B cell (primary cell): ENCODE data around the gene TLX2. TPM values are rescaled to one million over a fixed set of nuclear protein-coding genes. Genes with fewer than 3 reads are reported as not detected.
A peak's percentile ranks its signal among the peaks of the same experiment; 100 is the strongest.

ENCODE experiments used
- ATAC-seq: fragments of 200-7000 bp; cut with Tn5 transposase; one replicate; pipeline ENCODE4 v1.10.0; 2021; ENCODE audit warnings: low read depth, mild to moderate bottlenecking, moderate number of reproducible peaks, moderate library complexity
- CTCF ChIA-PET: fragments of 350-600 bp; sonication (Branson Sonifier 250); formaldehyde crosslinking; loops from one replicate; lab custom pipeline; 2021; ENCODE audit warnings: antibody characterized with exemption, inconsistent platforms; lab: Charles Lee
- POLR2A ChIA-PET: fragments of 350-600 bp; sonication (Branson Sonifier 250); formaldehyde crosslinking; loops from one replicate; lab custom pipeline; 2021; ENCODE audit warnings: antibody characterized with exemption; lab: Charles Lee
- DNase-seq: peaks from one replicate; pipeline ENCODE4 v3.0.0; 2013
- H2AFZ ChIP-seq: 2 replicates; pipeline ENCODE4 v1.6.1; 2012; ENCODE audit warnings: mild to moderate bottlenecking, low read depth, low read length; ENCODE audit not compliant: insufficient read depth, poor library complexity, severe bottlenecking
- H3K27ac ChIP-seq, 2 donors: 1 replicate in 1 of 2; 2 replicates in 1 of 2; pipeline ENCODE4 v1.5.1; 2012 to 2013; ENCODE audit warnings: low read length in 2 of 2, mild to moderate bottlenecking in 2 of 2, moderate library complexity in 1 of 2
- H3K27me3 ChIP-seq, 4 experiments: fragments of 200-600 bp in 1 of 4; sonication (generic) in 1 of 4; replicated peaks in 1 of 4; 1 replicate in 2 of 4; 2 replicates in 2 of 4; pipeline versions ENCODE4 v1.6.1 to v1.7.0; 2013 to 2016; ENCODE audit warnings: low read length in 3 of 4, mild to moderate bottlenecking in 2 of 4, mixed read lengths in 1 of 4, moderate library complexity in 1 of 4; ENCODE audit not compliant: insufficient read depth in 4 of 4, control insufficient read depth in 3 of 4; ENCODE audit errors: control extremely low read depth in 1 of 4
- H3K36me3 ChIP-seq, 2 experiments: replicated peaks in 1 of 2; 1 replicate in 1 of 2; 2 replicates in 1 of 2; pipeline versions ENCODE4 v1.6.1 to v1.7.1; 2013; ENCODE audit warnings: low read length in 1 of 2; ENCODE audit not compliant: insufficient read depth in 2 of 2, control insufficient read depth in 1 of 2; ENCODE audit errors: control extremely low read depth in 1 of 2, extremely low read depth in 1 of 2
- H3K4me1 ChIP-seq, 2 donors: fragments of 200-600 bp in 1 of 2; sonication (generic) in 1 of 2; 1 replicate in 1 of 2; 2 replicates in 1 of 2; pipeline versions ENCODE4 v1.5.1 to v1.6.1; 2013 to 2017; ENCODE audit warnings: low read length in 2 of 2; ENCODE audit not compliant: control insufficient read depth in 2 of 2, insufficient read depth in 2 of 2
- H3K4me2 ChIP-seq: replicated peaks from 2 replicates; pipeline ENCODE3; 2012; ENCODE audit warnings: mild to moderate bottlenecking, low read depth, low read length; ENCODE audit not compliant: poor library complexity, severe bottlenecking
- H3K4me3 ChIP-seq, 5 experiments: fragments of 200-600 bp in 1 of 5; sonication (generic) in 1 of 5; 1 replicate in 3 of 5; 2 replicates in 2 of 5; pipeline versions ENCODE4 v1.5.1 to v1.7.0; 2011 to 2016; ENCODE audit warnings: low read length in 4 of 5, mild to moderate bottlenecking in 4 of 5, low read depth in 2 of 5, control low read depth in 1 of 5, moderate library complexity in 1 of 5; ENCODE audit not compliant: insufficient read depth in 1 of 5; ENCODE audit errors: control extremely low read depth in 1 of 5, extremely low read depth in 1 of 5
- H3K79me2 ChIP-seq: fragments of 200-600 bp; sonication (generic); one replicate; pipeline ENCODE4 v1.6.0; 2016; ENCODE audit warnings: low read length; ENCODE audit not compliant: control insufficient read depth, insufficient read depth
- H3K9ac ChIP-seq: fragments of 200-600 bp; sonication (generic); 2 replicates; pipeline ENCODE4 v1.6.1; 2017; ENCODE audit warnings: mild to moderate bottlenecking, low read length, moderate library complexity
- H3K9me3 ChIP-seq, 3 donors: one replicate each; pipeline versions ENCODE4 v1.6.1 to v1.7.1; 2013; ENCODE audit warnings: low read length in 2 of 3; ENCODE audit not compliant: control insufficient read depth in 2 of 3, insufficient read depth in 1 of 3; ENCODE audit errors: control extremely low read depth in 1 of 3
- H4K20me1 ChIP-seq: 2 replicates; pipeline ENCODE4 v1.6.0; 2012; ENCODE audit warnings: mild to moderate bottlenecking, low read length; ENCODE audit not compliant: insufficient read depth, control insufficient read depth, poor library complexity, severe bottlenecking
- H3K27ac Mint-ChIP-seq: one replicate; pipeline ENCODE4 v1.8.0; 2021; ENCODE audit warnings: mixed read lengths
- H3K27me3 Mint-ChIP-seq: one replicate; pipeline ENCODE4 v1.8.0; 2021; ENCODE audit warnings: mixed read lengths
- H3K4me1 Mint-ChIP-seq: one replicate; pipeline ENCODE4 v1.8.0; 2021; ENCODE audit warnings: mixed read lengths
- H3K4me3 Mint-ChIP-seq: one replicate; pipeline ENCODE4 v1.8.0; 2021; ENCODE audit warnings: mixed read lengths
- H3K9me3 Mint-ChIP-seq: one replicate; pipeline ENCODE4 v1.8.0; 2022; ENCODE audit warnings: mixed read lengths; ENCODE audit not compliant: insufficient read depth
- EZH2 ChIP-seq: IDR thresholded peaks from 2 replicates; pipeline ENCODE4 v1.6.1; 2012; ENCODE audit warnings: borderline replicate concordance, low read depth, mild to moderate bottlenecking, moderate library complexity, low read length; ENCODE audit not compliant: insufficient read depth, poor library complexity, severe bottlenecking
- WGBS: methylation state at CpG from one replicate; pipeline ENCODE4 v1.1.5; 2013; ENCODE audit warnings: missing lambda C conversion rate; ENCODE audit not compliant: insufficient coverage; 5-methylcytosine and 5-hydroxymethylcytosine counted together
- intact Hi-C: fragments of 100-400 bp; cut with micrococcal nuclease; formaldehyde crosslinking; loops from one replicate; pipeline ENCODE4 v1.10.0; 2022
- polyA plus RNA-seq: library from polyadenylated mRNA; depleted of rRNA; stranded (reverse); fragments of >200 nt; gene quantifications from 2 replicates; pipeline ENCODE4 v1.2.3, GENCODE V29; 2012
- total RNA-seq, 2 donors: library from RNA; stranded (reverse); fragments of 120-200 nt in 1 of 2; gene quantifications; 1 replicate in 1 of 2; 2 replicates in 1 of 2; pipeline versions ENCODE4 v1.2.3 to v1.2.4, GENCODE V29; 2013 to 2022
- TF ChIP-seq, protein P1 (sequence below): fragments of 200-600 bp; IDR thresholded peaks from one replicate; pipeline ENCODE4 v1.8.0; 2022; ENCODE audit warnings: antibody characterized with exemption, mild to moderate bottlenecking

Gene TLX2
- total and polyA plus RNA-seq, 2 donors (not counting 1 experiment from before 2014, with no cell fraction given): 0.06 TPM; not detected in 1

- POLR2A ChIA-PET: interaction anchor here (0.9 to 2.7 kb wide), 14 partner anchors 9 to 1246 kb away, joined by 3 to 19 read pairs (median 6); partner anchors contain the start of genes CCDC142, FBXO41, INO80B and LBX2
- H3K79me2 ChIP-seq: peaks cover 31% of the 10 kb centered on the region
- peak overlapping the region; percentile 78 for H3K9ac ChIP-seq
- H4K20me1 ChIP-seq: peaks cover 17% of the 10 kb centered on the region
- H3K9me3 ChIP-seq: no peaks in the 10 kb centered on the region
- H3K27me3 Mint-ChIP-seq: no peaks in the 10 kb centered on the region
- H3K4me1 ChIP-seq: peaks cover 39 to 49% of the 10 kb centered on the region in 2 donors
- ATAC-seq (peak; percentile 9), DNase-seq (peak; percentile 77)
- CTCF ChIA-PET: interaction anchor here (1.0 to 9.6 kb wide), 16 partner anchors 9 to 383 kb away, joined by 3 to 71 read pairs (median 6); partner anchors contain the start of genes BOLA3, CCDC142, INO80B and PCGF1
- H3K27ac ChIP-seq: peak overlapping the region; percentile 84 to 90
- no peaks in the 10 kb centered on the region for H3K9me3 Mint-ChIP-seq
- peak overlapping the region; percentile 96 for H3K27ac Mint-ChIP-seq
- peak overlapping the region; percentile 62 to 98 (median 70) for H3K4me3 ChIP-seq
- peaks cover 43% of the 10 kb centered on the region for H3K4me1 Mint-ChIP-seq
- peak overlapping the region; percentile 95 for H3K4me2 ChIP-seq
- H3K36me3 ChIP-seq: peaks cover 0 to 47% of the 10 kb centered on the region in 2 experiments
- H3K4me3 Mint-ChIP-seq: peak overlapping the region; percentile 97
- no peaks in the 10 kb centered on the region for H3K27me3 ChIP-seq
- intact Hi-C loops: loop anchor here (1.0 to 5.0 kb wide), 3 partner anchors 24 to 56 kb away; partner anchors contain the start of genes DOK1 and LBX2
- under 1% methylated on average over 50 of the region's 54 CpGs for WGBS
- peak overlapping the region; percentile 81 for H2AFZ ChIP-seq
- TF ChIP-seq, protein P1, sequence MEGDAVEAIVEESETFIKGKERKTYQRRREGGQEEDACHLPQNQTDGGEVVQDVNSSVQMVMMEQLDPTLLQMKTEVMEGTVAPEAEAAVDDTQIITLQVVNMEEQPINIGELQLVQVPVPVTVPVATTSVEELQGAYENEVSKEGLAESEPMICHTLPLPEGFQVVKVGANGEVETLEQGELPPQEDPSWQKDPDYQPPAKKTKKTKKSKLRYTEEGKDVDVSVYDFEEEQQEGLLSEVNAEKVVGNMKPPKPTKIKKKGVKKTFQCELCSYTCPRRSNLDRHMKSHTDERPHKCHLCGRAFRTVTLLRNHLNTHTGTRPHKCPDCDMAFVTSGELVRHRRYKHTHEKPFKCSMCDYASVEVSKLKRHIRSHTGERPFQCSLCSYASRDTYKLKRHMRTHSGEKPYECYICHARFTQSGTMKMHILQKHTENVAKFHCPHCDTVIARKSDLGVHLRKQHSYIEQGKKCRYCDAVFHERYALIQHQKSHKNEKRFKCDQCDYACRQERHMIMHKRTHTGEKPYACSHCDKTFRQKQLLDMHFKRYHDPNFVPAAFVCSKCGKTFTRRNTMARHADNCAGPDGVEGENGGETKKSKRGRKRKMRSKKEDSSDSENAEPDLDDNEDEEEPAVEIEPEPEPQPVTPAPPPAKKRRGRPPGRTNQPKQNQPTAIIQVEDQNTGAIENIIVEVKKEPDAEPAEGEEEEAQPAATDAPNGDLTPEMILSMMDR: no peak
- TF ChIP-seq EZH2: no peak
Measured at GRCh38 chr2:74530239-74531187, 16.3 kb downstream of the TLX2 start.
